Testis (tissue), 2 donors: ENCODE results near the gene ASB2.

Source experiments
- POLR2A ChIP-seq: fragments of 450-650 bp; IDR thresholded peaks from one replicate; pipeline ENCODE4 v1.6.1; 2017; ENCODE audit warnings: antibody characterized with exemption, mild to moderate bottlenecking, moderate library complexity
- TF ChIP-seq, protein P1 (sequence below), 3 experiments: fragments of 450-650 bp in 2 of 3; fragments of 200-600 bp in 1 of 3; sonication (generic) in 1 of 3; IDR thresholded peaks; one replicate each; pipeline ENCODE4 v1.5.1; 2016 to 2019; ENCODE audit warnings: antibody characterized with exemption in 3 of 3, mild to moderate bottlenecking in 2 of 3, moderate library complexity in 1 of 3

DNA sequence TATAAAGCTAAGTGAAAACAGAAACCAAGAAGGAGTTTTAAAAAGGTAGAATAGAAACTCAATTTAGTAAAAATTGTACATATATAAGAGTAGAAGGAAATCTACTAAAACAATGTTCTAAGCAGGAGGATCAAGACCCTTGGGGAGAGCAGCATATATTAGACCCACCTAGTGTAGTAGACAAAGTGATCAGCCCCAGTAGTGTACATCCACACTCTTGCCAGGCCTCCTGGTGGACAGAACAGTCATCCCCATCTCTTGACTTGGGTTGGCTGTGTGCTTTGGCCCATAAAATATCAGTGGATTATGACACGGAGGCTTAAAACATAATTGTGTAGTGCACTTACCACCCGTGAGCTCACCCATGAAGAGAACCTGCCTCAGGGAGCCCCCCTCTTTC is 38.9 kb upstream of the ASB2 start:
- no peak for TF ChIP-seq POLR2A
- TF ChIP-seq, protein P1, sequence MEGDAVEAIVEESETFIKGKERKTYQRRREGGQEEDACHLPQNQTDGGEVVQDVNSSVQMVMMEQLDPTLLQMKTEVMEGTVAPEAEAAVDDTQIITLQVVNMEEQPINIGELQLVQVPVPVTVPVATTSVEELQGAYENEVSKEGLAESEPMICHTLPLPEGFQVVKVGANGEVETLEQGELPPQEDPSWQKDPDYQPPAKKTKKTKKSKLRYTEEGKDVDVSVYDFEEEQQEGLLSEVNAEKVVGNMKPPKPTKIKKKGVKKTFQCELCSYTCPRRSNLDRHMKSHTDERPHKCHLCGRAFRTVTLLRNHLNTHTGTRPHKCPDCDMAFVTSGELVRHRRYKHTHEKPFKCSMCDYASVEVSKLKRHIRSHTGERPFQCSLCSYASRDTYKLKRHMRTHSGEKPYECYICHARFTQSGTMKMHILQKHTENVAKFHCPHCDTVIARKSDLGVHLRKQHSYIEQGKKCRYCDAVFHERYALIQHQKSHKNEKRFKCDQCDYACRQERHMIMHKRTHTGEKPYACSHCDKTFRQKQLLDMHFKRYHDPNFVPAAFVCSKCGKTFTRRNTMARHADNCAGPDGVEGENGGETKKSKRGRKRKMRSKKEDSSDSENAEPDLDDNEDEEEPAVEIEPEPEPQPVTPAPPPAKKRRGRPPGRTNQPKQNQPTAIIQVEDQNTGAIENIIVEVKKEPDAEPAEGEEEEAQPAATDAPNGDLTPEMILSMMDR (IDR thresholded peaks at IDR 0.05), result no peak
